Measurements from ENCODE around the gene DTNB. TPM values are rescaled to one million over a fixed set of nuclear protein-coding genes. Genes with fewer than 3 reads are reported as not detected.

Gene DTNB
- total and polyA plus RNA-seq, 2 of the 4 experiments (the other 2 are of a cell fraction), result 3.8 to 5.3 TPM

GRCh38 chr2:25682082-25682481 lies 8.7 kb upstream of the DTNB start:
- Histone ChIP-seq H3K9ac (ENCODE audit: low read depth, low read length) (no peak overlapping the region), H4K20me1 (ENCODE audit: insufficient read depth, low read length) (no peaks in the 10 kb centered on the region), H4K91ac (ENCODE audit: insufficient read depth, low read depth, low read length) (no peak overlapping the region), H3K14ac (replicated peaks; ENCODE audit: low read depth, low read length) (no peak overlapping the region), H3K4me1 (ENCODE audit: control insufficient read depth, insufficient read depth, low read length) (no peaks in the 10 kb centered on the region), H2BK5ac (ENCODE audit: low read depth, low read length, poor library complexity, severe bottlenecking) (no peak overlapping the region), H3K27me3 (ENCODE audit: control insufficient read depth, insufficient read depth, low read length) (peaks cover 9% of the 10 kb centered on the region), H3K27ac (ENCODE audit: insufficient read depth, low read length) (no peak overlapping the region), H2AK5ac (ENCODE audit: low read depth, low read length) (no peak overlapping the region), H3K4me2 (ENCODE audit: low read depth, low read length) (no peak overlapping the region), H2AFZ (replicated peaks; ENCODE audit: low read length, poor library complexity) (no peak overlapping the region), H3K4me3 (ENCODE audit: insufficient read depth, low read depth, low read length) (no peak overlapping the region), H2BK15ac (ENCODE audit: low read depth, low read length) (no peak overlapping the region), H2AK9ac (replicated peaks; ENCODE audit: low read depth, low read length, poor library complexity) (no peak overlapping the region), H2BK20ac (ENCODE audit: low read depth, low read length) (no peak overlapping the region), H3K23ac (ENCODE audit: low read depth, low read length) (no peak overlapping the region), H3K9me1 (ENCODE audit: insufficient read depth, low read length) (no peaks in the 10 kb centered on the region), H3K79me1 (ENCODE audit: low read depth in 1 of 2, low read length in 2 of 2) (no peaks in the 10 kb centered on the region), H4K5ac (ENCODE audit: low read depth, low read length) (no peak overlapping the region), H3K36me3 (ENCODE audit: control insufficient read depth, insufficient read depth, low read length) (no peaks in the 10 kb centered on the region), H4K8ac (ENCODE audit: low read depth in 2 of 2, low read length in 2 of 2) (no peak overlapping the region), H3K9me3 (ENCODE audit: control insufficient read depth, insufficient read depth, low read length) (no peaks in the 10 kb centered on the region), H3K56ac (ENCODE audit: extremely low read depth, insufficient read depth, low read length) (no peak overlapping the region), H2BK120ac (ENCODE audit: low read depth, low read length) (no peak overlapping the region), H3K18ac (ENCODE audit: low read depth, low read length) (no peak overlapping the region), H3K4ac (ENCODE audit: low read depth, low read length) (no peak overlapping the region)
- no TSS peak for BruUV-seq (replicated peaks)
- no peak for TF ChIP-seq BHLHE40 (IDR thresholded peaks at IDR 0.05; ENCODE audit: low read depth, low read length)
- no peak for TF ChIP-seq RFX5 (IDR thresholded peaks at IDR 0.05; ENCODE audit: low read depth, low read length)
- no peak for TF ChIP-seq MXI1 (IDR thresholded peaks at IDR 0.05; ENCODE audit: borderline replicate concordance, low read depth, low read length)
- TF ChIP-seq FOS (IDR thresholded peaks at IDR 0.05; ENCODE audit: low read depth, low read length), result no peak
- no peak for TF ChIP-seq CHD1 (IDR thresholded peaks at IDR 0.05; ENCODE audit: low read depth, low read length)
- ChIA-PET CTCF (no interaction called here), POLR2A (ENCODE audit: unreplicated experiment) (no interaction called here)
- dilution Hi-C loops (cut with HindIII; ENCODE audit: low sequenced_read_pairs, unreplicated experiment), result no loop called here
- DNase-seq (no peak), ATAC-seq (ENCODE audit: low read depth) (no peak)
- intact Hi-C loops (cut with micrococcal nuclease), result no loop called here
- in situ Hi-C loops (cut with MboI; ENCODE audit: low sequenced_read_pairs), result no loop called here
- no CpG with 5 or more reads among the region's 4 CpGs for WGBS, 2 experiments (ENCODE audit: extremely low coverage in 2 of 2, insufficient read length in 1 of 2)
